DMS153 (cell line): ENCODE results near the gene FYN.

Source experiments
- DNase-seq: peaks from one replicate; lab custom pipeline; 2025; lab: John Stamatoyannopoulos, UW

FYN gene

DNA sequence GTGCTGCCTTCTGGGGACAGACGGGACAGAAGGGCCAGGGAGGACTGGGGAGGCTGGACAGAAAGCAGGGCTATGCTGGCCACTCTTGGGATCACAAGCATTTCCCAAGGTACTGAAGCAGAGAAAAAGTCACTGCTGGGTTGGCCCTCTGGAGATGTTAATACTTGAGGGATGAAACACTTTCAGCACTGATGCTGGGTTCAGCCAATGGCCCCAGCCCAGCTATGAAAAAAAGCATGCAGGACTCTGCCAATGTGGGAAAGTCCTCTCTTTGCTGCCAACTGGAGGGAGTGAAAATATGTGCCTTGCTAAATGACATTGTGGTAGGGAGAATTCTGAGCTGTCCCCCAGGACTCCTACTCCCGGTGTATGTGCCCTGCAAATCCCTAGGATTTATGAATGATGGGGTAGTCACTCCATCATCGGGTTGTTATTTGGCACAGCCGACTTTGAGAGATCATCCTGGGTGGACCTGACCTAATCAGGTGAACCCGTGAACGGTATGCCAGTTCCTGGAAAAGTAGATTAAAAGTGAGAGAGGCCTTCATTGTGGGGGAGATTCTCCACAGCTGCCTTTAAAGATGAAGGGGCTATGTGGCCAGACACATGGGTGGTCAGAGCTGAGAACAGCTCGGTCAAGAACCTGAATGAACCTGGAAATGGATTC, 147.7 kb downstream of the FYN start:
- DNase-seq: no peak

DNA sequence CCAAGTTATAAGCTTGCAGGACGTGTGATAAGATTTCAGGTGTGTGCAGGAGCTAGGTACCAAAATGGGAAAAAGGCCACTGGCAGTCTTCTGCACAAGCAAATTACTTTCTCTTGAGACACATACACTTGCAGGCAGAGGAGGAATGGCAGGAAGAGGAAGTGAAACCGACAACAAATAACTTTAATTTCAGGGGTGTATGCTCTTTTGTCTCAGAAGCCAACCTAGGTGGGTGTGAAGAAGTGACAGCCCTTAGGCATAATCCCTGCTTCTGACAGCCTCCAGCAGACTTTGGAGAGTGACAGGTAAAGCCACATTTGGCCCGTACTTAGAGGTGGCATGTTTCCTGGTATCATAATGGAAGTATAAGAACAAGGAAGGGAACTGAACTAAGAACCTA, 148.7 kb downstream of the FYN start:
- DNase-seq: no peak

DNA sequence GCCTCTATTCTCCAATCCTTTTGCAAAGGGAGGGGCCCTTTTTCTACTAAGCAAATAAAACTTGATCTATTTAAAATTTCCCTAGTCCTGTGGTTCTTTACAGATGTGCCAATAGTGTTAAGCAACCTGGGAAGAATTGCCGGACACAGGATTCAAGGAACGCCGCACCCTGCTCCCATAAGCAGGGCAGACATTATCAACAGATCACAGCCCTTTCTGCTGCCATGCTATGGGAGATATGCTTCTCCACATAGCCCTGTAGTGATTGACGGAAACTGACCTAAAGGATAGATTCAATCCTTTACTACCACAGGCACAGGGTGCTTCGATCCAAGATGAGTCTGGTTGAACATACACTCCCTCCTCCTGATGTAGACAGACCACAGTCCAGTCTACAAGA, 149.2 kb downstream of the FYN start:
- no peak for DNase-seq

DNA sequence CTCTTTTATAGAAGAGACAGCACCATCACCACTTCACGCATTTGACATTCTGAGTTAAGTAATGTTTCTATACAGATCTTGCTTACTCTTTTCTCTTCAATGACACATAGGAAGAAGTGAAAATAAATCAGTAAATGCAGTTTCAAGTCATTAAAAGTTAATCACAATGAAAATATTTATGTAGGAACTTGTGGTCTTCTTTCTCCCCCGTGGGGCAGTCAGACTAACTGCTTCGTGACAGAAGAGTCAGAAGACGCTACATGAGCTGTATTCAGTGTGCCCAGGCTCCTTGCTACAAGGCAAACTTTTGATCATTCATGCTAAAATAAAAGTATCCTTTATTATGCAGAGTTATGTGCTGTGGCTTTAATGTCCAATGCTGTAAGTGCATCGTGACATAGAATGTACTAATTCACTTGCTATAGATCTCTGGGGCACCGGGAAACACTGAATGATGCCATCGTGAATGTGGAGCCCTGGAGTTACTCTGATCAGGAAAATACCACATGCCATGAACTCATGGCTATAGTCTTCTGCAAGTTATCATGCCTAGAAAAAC, 149.8 kb downstream of the FYN start:
- DNase-seq: no peak

DNA sequence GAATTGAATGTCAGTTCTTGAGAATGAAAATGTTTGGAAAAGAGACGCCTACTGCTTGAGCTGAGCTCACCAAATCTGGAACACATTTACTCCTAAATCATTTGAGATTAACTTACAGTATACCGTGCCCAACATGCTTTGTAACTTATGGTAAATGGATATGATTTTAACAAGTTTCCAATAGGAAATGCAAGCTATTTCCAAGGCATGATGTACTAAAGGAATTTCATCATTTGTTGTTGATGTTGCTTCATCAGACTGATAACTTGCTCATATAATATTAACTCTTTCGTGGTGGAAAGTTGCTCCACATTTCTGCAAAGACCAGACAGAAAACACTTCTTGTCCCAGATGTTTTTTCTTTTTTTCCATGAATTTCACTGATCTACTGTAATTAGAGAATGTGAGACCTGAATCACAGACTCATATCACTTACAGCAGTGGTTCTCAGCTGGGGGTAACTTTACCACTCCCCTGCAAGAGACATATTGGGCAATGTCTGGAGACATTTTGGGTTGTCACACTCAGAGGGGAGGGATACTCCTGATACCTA, 151.0 kb downstream of the FYN start:
- no peak for DNase-seq

DNA sequence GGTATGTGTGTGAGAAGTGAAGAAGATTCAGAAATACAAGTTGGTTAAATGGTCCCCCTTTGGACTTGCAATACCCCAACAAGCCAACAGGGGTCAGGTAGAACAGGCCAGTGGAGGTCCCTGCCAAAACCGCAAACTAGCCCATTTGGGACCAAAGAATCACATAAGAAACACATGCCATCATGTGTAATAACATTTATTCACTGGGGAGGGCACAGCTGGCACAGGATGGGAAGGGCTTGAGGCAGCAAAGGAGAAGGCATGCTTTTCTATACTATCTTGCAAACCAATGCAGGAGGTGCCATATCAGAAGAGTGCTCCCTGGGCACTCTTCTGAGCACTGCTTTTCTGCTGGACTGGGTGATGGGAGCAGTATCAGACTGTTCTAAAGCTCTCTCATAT, 151.5 kb downstream of the FYN start:
- no peak for DNase-seq

DNA sequence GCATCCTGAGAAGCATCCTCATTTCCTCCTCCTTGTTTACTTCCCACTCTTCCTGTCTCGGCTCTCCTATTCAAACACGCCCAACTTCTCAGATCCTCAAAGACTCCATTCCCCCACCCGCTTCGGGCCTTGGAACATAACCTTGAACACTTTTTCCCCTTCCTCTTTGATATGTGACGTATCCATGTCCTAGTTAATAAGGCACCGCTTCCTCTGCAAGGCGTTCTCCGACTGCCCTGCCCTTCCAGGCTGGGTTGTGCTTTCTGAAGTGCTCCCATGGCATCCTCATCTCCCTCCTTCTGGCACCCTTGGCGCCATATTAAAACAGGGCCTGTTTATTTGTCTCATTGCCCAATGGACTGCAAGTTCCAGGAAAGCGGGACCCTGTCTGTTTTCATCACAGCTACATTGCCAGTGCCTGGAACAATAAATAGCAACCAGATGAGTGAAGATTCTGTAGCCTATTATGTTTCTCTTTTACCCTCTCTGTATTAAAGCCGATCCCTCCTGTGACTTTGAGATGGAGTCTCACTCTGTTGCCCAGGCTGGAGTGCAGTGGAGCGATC, 152.2 kb downstream of the FYN start:
- DNase-seq: no peak

DNA sequence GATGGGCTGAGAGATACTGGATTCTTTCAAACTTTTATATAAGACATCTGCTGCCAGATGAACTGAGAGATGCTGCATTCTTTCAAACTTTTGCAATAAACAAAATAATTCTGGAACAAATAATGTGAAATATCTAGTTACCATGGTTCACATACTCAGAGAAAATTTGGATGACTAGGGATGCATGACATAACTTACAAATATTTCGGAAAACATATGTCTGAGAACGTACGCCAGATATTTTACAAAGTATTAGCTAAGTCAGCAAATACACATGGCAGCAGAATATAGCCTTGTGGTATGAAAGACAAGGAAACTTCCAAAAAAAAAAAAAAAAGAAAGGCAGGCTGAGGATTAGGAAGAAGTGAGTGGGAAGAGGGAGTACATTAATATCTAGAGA, 154.3 kb downstream of the FYN start:
- no peak for DNase-seq

DNA sequence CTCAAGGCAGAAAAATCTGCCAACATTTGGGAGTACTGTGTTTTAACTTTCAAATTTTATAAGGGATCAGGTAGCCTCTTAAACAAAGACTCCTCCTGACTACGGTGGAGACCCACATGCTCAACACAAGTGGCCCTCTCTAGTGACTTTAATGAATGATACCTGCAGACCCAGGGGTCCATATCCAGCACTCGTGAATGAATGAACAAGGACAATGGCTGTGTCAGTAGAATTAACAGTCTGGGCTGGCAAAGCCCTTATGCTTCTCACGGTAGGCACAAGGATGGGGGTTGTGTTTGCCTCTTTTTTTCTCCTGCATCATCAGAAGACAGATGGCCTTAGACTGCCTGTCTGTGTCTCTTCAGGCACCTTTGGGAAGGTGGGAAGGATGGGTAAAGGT, 154.9 kb downstream of the FYN start:
- no peak for DNase-seq

DNA sequence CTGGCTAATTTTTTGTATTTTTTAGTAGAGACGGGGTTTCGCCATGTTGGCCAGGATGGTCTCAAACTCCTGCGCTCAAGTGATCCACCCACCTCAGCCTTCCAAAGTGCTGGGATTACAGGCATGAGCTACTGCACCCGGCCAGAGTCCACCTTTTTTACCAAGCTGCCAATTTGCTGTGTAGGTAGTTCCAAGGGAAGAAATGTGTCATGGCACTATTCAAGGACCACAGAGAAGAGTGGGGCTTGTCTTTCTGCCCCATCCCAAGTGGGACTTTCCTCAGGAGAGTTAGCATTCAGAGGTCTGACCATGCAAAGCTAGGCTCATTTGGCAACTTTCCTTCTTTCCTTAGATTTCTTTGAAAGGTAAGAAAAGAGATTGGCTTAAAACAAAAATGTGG, 155.6 kb downstream of the FYN start:
- DNase-seq: no peak

DNA sequence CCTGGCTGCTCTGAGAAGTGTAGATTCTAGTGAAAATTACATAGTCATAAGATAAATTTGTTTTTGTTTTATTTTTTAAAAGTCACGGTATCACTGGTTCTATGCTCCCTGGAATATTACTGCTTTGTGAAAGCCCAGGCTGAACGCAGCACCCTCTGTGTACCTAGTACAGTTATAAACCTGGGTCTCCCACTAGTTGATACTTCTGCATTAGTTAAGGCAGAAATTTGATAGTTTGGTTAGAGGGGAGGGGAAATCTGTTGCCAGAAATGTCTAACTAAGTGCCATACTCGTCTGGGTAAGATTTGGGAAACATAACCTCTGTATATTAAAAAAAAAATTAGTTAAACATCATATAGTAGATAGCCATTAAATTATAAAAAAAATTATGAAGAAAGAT, 156.9 kb downstream of the FYN start:
- no peak for DNase-seq

DNA sequence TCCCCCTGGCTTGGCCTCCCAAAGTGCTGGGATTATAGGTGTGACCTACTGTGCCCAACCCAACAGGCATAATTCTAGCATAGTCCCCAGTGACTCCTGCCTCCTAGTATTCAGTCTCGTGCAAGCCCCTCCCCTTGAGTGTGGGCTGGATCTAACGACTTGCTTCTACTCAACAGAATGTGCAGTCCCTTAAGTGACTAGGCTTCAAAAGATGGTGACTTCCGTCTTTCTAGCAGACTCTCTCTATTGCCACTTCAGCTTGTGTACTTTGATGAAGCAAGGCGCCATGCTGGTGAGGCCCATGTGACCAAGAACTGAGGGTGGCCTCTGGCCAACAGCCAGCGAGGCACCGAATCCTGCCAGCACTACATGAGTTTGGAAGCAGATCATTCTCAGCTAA, 157.9 kb downstream of the FYN start:
- DNase-seq: peak; percentile 93

DNA sequence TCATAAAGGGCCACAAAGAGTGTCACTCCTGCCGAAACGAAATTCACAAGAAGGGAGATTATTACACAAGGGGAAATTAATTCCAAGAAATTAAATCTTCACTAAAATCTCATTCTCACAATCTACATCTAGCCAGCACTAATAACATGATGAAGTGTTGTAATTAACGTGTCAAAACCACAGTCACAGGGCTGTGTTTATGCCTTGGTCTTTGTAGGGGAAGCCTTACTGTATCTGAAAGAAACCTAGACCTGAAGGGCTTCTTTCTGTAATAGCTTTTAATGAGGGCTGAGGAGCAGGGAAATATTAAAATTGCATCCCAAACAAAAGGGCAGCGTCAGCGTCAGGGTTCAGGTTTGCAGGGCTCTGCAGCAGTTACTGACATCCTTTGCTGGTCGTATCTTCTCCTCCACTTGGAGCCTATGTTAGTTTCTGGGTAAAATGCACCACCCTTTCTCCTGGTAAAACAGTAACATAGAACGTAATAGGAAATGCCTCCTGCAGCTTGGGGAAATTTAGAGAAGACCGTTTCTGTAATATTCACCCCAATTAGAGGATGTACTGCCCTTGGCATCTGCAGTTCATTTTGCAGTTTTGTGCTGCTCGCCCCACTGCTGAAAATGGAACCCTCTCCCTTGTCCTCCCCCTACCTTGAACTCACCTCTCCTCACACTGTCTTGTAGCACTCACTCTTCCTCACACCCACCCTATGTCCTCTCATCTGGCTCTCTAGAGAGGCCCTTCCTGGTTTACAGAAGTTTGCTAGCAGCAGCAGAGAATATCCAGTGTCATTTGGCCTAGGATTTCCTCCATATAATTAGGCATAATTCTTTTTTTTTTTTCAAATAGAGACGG, 158.6 kb downstream of the FYN start:
- no peak for DNase-seq

DNA sequence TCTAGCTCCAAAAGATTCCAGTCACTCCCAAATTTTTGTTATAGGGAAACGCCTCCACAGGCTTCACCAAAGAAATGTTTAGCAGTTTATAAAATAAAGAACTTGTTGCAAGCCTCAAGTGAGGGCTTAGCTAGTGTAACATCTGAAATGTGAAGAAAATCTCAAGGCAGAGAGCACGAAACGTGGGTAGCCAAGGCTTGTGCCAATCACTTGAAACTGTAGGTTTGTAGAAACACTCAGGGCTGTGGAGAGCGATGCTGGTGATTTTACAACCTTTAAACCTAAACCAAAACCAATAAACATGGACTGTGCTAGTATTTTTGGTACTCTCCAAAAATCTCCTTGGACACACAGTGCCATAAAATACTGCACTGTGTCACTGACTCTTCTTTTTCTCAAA, 159.4 kb downstream of the FYN start:
- DNase-seq: no peak

DNA sequence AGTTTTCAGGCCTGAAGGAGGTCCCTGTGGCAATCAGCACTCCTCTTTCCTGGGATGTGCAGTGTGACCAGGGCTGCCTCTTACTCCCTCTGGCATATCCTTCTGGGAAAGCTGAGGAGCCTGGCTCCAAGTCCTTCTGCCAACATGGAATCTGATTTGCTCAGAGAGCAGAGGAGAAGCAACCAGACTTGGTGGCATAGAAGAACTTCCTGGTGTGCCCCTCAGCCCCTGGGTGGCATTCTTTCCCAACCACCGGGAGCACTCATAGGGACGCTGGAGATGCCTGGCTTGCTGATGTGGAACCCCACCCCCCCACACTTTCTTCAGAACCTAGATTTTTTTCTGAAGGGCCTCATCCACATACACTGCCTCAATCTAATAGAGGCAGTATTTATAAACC, 160.0 kb downstream of the FYN start:
- no peak for DNase-seq

DNA sequence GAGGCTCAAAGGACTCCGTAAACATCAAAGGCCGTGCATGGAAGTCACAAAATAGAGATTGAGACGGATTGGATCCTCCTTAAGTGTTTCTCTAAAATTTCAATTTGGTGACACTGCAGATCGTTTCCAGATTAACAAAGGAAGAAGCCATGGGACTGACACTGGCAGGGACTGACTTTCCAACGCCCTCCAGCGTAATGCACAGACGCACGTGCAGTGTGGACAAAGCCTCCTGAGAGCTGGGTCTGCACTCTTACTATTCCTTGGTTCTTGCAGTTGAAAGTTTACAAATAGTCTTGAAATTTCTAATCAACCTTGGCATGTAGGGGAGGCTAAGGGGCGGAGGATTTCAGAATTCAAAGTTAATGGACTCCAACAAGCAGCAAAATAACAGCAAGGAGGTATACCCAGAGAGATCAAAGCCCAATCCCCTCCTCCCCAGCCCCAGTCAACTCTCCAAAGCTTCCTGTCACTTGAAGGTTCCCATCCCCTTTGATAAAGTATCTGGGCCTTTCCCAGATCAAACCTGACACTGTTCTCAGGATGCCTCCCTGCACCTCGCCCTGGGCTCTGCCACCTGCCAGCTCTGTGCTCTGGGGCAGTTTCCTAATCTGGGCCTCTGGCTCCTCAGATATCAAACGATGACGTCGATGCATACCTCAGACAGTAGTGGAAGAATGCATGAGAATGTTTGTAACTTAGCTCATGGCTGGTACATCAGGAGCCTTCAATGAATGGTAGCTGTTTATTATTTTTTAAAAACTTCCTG, 161.1 kb downstream of the FYN start:
- no peak for DNase-seq

DNA sequence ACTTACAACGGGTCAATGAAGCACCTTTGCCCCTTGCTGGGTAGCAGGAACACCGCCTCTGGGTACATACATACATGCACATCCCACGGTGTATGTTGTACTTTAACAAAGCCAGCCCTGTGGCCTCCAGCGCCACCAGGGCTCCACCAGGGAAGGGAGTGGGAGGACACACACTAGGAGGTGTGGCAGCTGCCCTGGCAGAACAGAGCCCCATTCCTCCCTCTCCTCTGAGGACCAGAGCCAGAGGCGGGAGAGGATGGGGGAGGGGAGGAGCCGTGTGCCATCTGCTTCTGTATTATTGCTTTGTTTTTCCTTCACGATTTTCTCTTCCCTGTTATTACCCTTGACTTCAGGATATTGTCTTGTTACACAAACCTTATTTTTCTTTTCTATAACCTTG, 161.8 kb downstream of the FYN start:
- peak; percentile 83 for DNase-seq

DNA sequence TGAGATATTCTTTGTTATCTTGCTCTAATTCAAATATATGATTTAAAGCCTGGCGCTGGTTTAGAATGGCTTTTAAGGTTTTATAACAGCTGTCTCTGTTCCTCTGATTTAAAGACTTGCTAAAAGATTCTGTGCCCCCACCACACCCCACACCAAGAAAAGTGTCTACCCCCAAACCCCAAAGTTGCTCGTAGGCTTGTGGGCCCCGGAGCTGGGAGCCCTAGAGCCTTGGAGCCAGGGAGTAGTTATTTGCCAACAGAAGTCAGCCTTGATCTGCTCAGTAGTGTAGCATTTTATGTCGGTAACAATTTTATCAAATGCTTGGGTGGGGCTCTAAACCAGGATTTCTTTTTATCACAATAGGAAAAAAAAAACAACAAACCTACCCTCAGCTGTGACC, 162.3 kb downstream of the FYN start:
- DNase-seq: no peak

DNA sequence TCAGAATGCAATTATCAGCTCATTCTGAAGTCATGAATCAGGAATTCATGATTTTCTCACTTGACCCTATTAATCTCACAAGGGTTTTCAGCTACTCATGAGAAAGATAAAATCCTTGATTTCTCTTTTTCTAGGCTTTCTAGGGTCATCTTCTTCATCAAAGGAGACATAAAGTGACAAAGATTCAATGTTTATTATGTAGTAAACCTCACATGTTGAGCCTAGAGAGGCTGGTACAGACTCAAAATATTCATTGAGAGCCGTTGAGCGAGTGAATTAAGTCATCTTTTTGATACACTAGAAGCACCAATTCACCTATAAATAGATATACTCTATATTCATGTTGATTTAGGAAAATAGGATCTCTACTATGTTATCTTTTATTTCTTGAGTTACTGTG, 162.8 kb downstream of the FYN start:
- no peak for DNase-seq

DNA sequence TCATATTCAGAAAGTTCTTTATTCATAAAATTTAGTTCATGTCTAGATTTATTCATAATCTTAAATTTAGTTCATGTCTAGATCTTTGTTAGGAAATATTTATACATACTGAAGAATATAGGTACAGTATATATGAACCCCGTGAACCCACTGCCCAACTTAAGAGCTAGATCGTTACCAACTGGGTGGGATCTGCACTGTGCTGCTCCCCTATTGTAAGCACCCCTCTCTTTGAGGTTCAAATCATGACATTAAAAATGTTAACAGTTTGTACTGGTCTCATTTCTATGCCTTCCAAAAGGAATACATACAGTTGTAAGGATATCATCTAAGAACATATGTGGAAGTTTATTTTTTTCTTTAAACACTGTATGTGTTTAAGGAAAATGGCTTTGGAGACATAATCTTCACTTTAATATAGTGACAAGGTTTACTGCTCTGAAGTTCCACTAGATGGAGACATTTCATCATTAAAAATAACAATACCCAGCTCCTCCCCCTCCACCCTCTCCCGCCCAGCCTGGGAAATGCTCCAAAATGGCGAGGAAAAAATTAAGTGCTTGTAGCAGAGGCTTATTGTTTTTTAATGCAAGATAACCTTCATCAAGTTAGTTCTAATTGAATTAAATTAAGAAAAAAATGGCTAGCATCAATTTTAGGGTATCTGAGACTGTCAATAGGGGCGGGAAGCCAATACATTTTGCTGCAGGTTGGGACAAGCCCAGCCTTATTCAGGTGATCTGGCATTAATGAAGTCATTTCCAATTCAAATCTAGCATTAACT, 163.4 kb downstream of the FYN start:
- DNase-seq: peak; percentile 48

DNA sequence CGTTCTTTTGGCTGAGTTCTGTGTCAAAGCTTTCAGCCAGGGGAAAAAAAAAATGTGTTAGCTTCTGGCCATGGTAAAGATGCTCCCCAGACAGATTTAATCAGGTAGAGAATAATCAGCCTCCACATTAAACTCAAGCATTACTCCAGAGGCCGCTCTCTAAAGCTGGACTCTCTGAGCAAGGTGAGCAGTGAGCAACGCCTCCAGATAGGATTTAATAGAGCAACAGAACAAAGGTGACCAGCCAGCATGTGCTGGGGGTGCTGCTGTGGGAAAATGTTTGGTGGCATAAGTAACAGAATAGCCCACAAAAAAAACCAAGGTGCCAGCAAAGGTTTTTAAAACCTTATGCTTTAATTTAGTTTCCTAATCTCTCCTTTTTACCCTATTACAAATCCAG, 164.1 kb downstream of the FYN start:
- no peak for DNase-seq
